HG03520 (cell line): ENCODE data around the gene PPP2R1B.

Experiments used
- ATAC-seq: cut with Tn5 transposase; IDR thresholded peaks from one replicate; pipeline ENCODE4 v1.9.1; 2021; ENCODE audit warnings: mild to moderate bottlenecking, moderate library complexity; ENCODE audit not compliant: unreplicated experiment

Gene PPP2R1B

GRCh38 chr11:111698852-111699559, 67.2 kb downstream of the PPP2R1B start:
- ATAC-seq = no peak

- no peak for ATAC-seq
Measured at GRCh38 chr11:111697933-111698371, 68.2 kb downstream of the PPP2R1B start.

- no peak for ATAC-seq
Measured at GRCh38 chr11:111696556-111696955, 69.6 kb downstream of the PPP2R1B start.

- no peak for ATAC-seq
Measured at GRCh38 chr11:111694851-111695250, 71.3 kb downstream of the PPP2R1B start.

- ATAC-seq = no peak
Measured at GRCh38 chr11:111693224-111693937, 72.8 kb downstream of the PPP2R1B start.

- no peak for ATAC-seq
Measured at GRCh38 chr11:111691741-111692140, 74.4 kb downstream of the PPP2R1B start.

GRCh38 chr11:111691176-111691575, 75.0 kb downstream of the PPP2R1B start:
- ATAC-seq = no peak

- no peak for ATAC-seq
Measured at GRCh38 chr11:111688013-111688412, 78.2 kb downstream of the PPP2R1B start.

GRCh38 chr11:111684251-111684650, 81.9 kb downstream of the PPP2R1B start:
- ATAC-seq = no peak

GRCh38 chr11:111683806-111684205, 82.4 kb downstream of the PPP2R1B start:
- no peak for ATAC-seq

- ATAC-seq = no peak
Measured at GRCh38 chr11:111680486-111681175, 85.6 kb downstream of the PPP2R1B start.
